Measurements from ENCODE around the gene CASD1. TPM values are rescaled to one million over a fixed set of nuclear protein-coding genes. Genes with fewer than 3 reads are reported as not detected.

CASD1 gene
- total RNA-seq, 1 experiment from 2014 or later = 5.8 TPM

DNA sequence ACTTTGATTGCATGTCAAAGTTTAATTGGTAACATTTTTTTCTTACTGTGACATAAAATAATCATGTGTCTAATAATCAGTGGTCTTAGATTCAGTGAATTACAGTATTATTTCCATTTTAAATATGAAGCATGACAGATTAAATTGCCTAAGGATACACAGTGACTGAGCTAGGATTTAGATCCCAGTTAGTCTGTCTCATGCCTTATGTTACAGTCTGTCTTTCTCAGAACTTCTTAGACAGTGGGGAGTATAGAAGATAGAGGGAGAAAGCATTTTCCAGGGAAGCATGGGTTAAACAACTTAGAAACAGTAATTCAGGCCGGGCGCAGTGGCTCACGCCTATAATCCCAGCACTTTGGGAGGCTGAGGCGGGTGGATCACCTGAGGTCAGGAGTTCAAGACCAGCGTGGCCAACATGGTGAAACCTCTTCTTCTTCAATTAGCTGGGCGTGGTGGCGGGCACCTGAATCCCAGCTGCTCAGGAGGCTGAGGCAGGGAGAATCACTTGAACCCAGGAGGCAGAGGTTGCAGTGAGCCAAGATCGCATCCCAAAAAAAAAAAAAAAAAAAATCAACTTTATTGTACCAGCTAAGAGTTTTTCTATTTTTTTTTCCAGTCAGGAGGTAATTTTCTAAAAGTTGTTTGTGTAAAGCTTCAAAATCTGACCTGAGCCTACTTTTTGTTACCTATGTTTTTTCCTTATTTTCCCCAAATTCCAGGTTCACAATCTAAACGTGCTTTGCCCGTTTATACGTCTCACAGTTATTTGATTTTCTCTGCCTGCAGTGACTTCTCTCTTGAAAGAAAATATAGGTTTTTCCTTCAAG lies 3.3 kb downstream of the CASD1 start:
- TF ChIP-seq EZH2phosphoT487 (IDR thresholded peaks at IDR 0.05; ENCODE audit: borderline replicate concordance) (no peak), SIN3A (IDR thresholded peaks at IDR 0.05; ENCODE audit: low read depth) (no peak), SP1 (IDR thresholded peaks at IDR 0.05; ENCODE audit: low read depth) (no peak), POLR2AphosphoS5 (IDR thresholded peaks at IDR 0.05; ENCODE audit: low read depth, low read length) (no peak)
- TF ChIP-seq, protein P1, sequence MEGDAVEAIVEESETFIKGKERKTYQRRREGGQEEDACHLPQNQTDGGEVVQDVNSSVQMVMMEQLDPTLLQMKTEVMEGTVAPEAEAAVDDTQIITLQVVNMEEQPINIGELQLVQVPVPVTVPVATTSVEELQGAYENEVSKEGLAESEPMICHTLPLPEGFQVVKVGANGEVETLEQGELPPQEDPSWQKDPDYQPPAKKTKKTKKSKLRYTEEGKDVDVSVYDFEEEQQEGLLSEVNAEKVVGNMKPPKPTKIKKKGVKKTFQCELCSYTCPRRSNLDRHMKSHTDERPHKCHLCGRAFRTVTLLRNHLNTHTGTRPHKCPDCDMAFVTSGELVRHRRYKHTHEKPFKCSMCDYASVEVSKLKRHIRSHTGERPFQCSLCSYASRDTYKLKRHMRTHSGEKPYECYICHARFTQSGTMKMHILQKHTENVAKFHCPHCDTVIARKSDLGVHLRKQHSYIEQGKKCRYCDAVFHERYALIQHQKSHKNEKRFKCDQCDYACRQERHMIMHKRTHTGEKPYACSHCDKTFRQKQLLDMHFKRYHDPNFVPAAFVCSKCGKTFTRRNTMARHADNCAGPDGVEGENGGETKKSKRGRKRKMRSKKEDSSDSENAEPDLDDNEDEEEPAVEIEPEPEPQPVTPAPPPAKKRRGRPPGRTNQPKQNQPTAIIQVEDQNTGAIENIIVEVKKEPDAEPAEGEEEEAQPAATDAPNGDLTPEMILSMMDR (IDR thresholded peaks at IDR 0.05 in 2 of 3, conservative IDR thresholded peaks at IDR 0.05 in 1 of 3; ENCODE audit: borderline replicate concordance in 1 of 3, insufficient read depth in 1 of 3, low read depth in 2 of 3, low read length in 2 of 3) = no peak
- TF ChIP-seq, protein P2, sequence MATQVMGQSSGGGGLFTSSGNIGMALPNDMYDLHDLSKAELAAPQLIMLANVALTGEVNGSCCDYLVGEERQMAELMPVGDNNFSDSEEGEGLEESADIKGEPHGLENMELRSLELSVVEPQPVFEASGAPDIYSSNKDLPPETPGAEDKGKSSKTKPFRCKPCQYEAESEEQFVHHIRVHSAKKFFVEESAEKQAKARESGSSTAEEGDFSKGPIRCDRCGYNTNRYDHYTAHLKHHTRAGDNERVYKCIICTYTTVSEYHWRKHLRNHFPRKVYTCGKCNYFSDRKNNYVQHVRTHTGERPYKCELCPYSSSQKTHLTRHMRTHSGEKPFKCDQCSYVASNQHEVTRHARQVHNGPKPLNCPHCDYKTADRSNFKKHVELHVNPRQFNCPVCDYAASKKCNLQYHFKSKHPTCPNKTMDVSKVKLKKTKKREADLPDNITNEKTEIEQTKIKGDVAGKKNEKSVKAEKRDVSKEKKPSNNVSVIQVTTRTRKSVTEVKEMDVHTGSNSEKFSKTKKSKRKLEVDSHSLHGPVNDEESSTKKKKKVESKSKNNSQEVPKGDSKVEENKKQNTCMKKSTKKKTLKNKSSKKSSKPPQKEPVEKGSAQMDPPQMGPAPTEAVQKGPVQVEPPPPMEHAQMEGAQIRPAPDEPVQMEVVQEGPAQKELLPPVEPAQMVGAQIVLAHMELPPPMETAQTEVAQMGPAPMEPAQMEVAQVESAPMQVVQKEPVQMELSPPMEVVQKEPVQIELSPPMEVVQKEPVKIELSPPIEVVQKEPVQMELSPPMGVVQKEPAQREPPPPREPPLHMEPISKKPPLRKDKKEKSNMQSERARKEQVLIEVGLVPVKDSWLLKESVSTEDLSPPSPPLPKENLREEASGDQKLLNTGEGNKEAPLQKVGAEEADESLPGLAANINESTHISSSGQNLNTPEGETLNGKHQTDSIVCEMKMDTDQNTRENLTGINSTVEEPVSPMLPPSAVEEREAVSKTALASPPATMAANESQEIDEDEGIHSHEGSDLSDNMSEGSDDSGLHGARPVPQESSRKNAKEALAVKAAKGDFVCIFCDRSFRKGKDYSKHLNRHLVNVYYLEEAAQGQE (IDR thresholded peaks at IDR 0.05; ENCODE audit: low read depth) = no peak
- no peak overlapping the region for H3K9ac ChIP-seq (ENCODE audit: low read length)
- no peaks in the 10 kb centered on the region for H4K20me1 ChIP-seq (ENCODE audit: insufficient read depth)
- no peaks in the 10 kb centered on the region for H3K9me3 ChIP-seq (ENCODE audit: control insufficient read depth in 1 of 2, insufficient read depth in 1 of 2, low read depth in 1 of 2, low read length in 2 of 2)
- no peaks in the 10 kb centered on the region for H3K27me3 ChIP-seq (ENCODE audit: insufficient read depth, low read length)
- H3K9me2 ChIP-seq (ENCODE audit: insufficient read depth) = no peaks in the 10 kb centered on the region
- H2AFZ ChIP-seq (ENCODE audit: low read depth, low read length, poor library complexity, severe bottlenecking) = no peak overlapping the region
- H3K79me2 ChIP-seq (ENCODE audit: insufficient read depth, low read length) = no peaks in the 10 kb centered on the region; the same call in 1 of the 2 replicates
- ChIA-PET POLR2A (no interaction called here), CTCF (no interaction called here), RAD21 (ENCODE audit: low non-redundant PET in 1 of 2, low total read pairs in 2 of 2, uncharacterized antibody in 2 of 2, unreplicated experiment in 2 of 2) (no interaction called here)
- DNase-seq (ENCODE audit: low read depth, low spot score) (no peak), ATAC-seq (no peak)
- H3K4me2 ChIP-seq (ENCODE audit: low read length) = no peak overlapping the region
- no peak overlapping the region for H3K4me3 ChIP-seq (replicated peaks in 1 of 2; ENCODE audit: low read depth in 1 of 2, low read length in 2 of 2)
- H3K4me1 ChIP-seq (ENCODE audit: control insufficient read depth in 1 of 2, insufficient read depth in 2 of 2, low read length in 2 of 2) = peaks cover 3 to 9% of the 10 kb centered on the region in 2 experiments; a peak in 2 of 4 replicates
- no TSS peak for BruUV-seq (replicated peaks)
- no peaks in the 10 kb centered on the region for H3K36me3 ChIP-seq (ENCODE audit: control insufficient read depth in 1 of 2, insufficient read depth in 2 of 2, low read length in 2 of 2)
- no peak overlapping the region for H3K27ac ChIP-seq (ENCODE audit: low read depth, low read length)
- intact Hi-C loops (cut with micrococcal nuclease) = loop anchor here (5.0 kb wide), 1 partner anchor 144 kb away; the partner anchor contains the start of gene SGCE
